NK-92 treated with Interleukin-12 subunit alpha and Interleukin-12 subunit beta, amount 100 ng/mL, for 24 hours (cell line): ENCODE data around the gene SCN5A.

Experiments used
- DNase-seq: peaks from one replicate; lab custom pipeline; 2025; lab: John Stamatoyannopoulos, UW

The SCN5A gene

DNA sequence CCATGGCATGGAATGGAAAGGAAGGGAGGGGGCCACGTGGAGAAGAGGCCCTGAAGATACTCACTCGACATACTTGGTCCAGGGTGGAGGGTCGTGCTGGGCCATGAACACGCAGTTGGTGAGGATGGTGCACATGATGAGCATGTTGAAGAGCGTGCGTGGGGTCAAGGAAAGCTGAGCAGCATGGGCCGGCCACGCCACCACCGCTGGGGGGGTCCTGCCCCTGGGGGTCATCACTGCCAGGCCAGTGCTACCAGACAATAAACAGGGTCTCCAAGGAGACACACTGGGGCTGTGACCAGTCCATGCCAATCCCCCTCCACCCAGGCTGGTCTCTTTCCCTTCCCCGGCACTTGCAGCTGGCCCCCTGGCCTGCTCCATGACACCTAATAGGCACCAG is 27.2 kb downstream of the SCN5A start:
- DNase-seq = no peak

DNA sequence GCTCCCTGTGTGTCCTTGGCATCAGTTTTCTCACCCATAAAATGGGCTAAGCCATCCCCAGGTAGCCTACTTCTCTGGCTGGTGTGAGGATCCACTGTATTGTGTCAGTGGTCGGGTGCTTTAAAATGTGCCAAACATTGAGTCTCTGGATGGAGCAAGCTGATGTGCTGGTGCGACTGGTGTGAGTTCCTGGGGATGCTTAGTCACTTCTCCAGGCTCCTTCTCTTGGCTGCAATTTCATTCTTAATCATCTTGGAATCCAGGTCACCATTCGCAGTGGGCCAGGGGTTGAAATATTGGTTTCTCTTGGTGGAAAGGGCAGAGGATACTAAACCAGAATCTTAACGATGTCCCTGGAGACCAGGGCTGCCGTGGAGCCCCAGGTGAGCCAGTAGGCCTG is 29.3 kb downstream of the SCN5A start:
- no peak for DNase-seq

DNA sequence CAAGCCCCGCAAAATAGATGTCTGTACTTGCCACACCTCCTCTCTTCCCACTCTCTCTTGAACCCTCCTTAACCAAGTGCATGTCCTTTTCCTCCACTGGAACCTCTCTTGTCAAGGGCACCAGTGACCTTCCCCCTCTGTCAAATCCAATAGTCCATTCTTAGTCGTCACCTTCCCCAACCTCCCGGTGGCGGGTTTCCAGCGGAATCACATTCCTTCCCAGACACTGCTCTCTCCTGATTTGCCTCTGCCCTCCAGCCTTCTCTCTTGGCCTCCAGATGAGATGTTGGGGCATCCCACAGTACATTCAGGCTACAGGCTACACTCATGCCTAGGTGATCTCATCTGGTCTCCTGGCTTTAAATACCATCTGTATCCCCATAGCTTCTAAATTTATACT is 31.1 kb downstream of the SCN5A start:
- DNase-seq = no peak

DNA sequence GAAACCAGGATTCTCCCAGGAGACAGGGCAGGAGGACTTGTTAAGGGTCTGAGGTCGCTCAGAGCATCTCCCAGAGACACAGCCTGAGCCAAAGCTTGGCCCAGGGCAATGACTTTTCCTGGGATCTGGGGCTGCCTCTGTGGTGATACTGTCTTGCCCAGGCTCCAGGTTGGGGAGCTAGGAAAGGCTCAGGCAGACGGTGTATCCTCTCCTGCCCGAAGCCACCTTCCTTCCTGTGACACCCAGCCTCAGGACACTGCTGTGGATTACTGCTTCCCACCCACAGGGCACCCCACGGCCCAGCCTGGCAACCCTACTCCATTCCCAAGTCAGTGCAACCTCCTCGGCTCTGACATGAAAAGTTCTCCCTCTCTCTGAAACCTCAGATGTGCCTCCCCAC is 31.9 kb downstream of the SCN5A start:
- no peak for DNase-seq

DNA sequence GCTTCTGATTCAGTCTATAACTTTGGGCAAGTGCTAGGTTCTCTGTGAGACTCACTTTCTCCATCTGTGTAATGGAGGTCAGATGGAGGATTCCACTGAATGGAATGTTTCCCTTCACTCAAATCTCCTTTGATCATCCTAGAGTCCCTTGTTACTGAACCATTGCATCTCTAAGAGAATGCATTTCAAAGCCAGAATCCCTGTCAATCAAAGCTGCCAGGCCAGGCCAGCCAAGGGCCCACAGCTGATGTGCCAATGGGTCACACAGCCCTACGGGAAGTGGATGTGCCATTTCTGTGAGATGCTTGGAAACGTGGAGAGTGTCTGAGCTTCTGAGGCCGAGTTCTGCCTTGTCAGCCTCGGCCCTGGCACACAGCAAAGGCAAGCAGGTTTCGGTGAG is 32.4 kb downstream of the SCN5A start:
- DNase-seq = no peak

DNA sequence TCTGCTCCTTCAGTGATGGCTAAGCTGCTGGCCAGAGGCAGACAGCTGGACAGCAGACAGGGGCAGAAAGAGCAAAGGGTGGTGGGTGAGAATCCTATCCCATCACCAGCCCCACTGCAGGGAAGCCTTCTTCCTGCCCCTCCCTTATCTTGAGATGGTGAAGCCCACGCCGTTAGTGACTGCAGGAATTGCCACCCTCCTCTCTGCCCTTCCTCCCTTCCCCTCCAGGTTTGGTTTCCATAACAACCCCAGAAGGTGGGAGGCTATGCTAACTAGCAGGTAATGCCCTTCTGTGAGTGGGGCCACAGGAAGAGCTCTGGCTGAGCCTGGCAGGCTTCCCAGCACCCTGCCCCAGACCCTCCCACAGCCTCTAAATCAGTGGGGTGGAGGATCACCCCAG is 32.8 kb downstream of the SCN5A start:
- DNase-seq = no peak

DNA sequence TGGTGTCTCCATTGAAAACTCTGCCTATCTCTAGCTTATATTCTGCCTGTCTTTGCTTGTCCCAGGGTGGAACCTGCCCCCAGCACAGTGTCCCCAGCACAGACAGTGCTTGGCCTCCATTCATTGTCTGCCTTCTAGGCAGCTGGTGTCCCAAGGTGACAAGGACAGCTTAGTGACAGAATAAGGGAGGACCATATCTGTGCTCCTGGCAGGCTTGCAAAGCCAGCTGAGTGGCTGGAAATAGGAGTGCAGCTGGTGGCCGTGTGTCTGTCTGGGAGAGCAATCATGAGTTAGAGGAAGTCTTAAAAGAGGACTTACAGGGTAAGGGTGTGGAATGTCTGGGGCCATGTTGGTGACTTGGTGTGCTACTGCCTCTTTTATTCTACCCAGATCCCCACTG is 33.4 kb downstream of the SCN5A start:
- DNase-seq = no peak

DNA sequence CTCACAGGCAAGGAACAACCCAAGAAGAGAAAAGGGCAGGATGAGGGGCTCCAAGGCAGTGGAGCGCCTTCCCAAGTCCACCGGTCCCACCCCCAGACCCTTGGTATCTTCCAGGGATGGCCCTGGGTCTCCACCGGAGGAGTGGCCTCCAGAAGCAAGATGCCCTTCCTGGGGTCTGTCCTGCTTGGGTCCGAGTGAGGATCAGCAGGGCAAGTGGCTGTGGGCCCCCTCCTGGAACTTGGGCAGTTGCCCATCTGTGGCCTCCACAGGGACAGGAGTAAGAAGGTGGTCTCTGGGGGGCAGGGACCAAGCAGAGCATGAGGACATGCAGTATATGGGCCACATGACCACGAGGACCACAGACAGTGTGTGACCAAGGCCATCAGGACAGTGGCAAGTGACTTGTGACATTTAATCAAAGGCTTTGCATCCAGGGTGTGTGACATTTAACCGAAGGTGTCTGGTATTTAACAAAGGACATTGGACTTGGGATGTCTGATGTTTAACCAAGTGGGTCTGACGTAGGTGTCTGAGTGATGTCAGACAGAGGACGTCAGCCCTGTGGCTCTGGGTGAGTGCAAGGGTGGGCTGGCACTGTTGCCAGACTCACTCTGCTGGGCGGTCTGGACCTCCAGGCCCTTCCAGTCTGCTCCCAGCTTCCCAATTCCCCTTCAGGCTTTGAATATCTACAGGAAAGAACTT is 34.7 kb downstream of the SCN5A start:
- no peak for DNase-seq

DNA sequence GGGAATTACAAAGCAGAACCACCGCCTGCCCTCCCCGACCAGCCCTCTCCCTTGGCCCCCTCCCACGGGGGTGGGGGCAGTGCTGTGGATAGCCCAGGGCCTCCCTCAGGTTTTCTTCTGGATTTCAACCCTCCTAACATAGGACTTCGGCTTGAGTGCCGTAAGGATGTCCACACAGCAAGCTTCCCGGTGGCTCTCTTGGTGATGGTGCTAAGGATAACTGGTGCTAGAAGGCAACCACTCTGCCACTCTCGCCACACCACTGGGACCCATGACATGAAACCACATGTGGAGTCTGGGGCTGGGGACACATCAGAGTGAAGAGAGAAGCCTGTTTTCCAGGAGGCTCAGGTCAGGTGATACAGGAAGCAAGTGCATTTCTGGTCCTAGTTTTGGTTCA is 35.4 kb downstream of the SCN5A start:
- DNase-seq = no peak

DNA sequence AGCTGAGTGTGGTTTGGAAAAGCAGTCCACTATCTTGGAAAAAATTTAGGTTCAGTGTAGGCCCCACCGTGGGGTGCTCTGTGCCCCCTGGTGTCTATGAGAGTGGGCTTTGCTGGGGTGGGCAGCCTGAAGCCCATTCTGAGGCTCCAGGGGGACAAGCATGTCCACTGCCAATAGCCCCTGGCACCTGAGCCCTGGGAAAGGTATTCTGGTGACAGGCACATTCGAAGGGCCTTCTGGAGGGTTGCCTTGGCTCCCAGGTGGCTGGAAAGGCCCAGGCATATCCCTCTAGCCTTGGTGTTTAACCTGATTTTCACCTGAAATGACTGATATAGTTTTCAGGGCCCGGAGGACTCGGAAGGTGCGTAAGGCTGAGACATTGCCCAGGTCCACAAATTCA is 36.1 kb downstream of the SCN5A start:
- DNase-seq = no peak

DNA sequence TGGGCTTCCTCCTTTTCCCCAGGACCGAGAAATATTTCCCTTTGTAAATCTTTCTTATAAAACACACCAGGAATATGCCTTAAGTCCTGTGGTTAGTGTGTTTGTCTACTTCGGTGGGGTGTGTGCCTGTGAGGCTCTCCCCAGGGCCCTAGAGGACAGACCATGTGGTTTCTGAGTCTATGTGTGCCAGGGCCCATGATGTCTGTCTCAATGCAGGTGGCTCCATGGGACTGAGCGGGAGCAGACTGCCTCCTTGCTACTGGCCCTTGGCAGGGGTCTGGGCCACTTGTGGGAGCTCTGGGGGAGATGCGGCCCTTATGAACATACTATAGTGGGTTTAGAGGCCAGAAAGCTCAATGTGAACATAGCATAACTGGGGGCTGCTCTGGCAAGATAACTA is 37.6 kb downstream of the SCN5A start:
- DNase-seq = no peak

DNA sequence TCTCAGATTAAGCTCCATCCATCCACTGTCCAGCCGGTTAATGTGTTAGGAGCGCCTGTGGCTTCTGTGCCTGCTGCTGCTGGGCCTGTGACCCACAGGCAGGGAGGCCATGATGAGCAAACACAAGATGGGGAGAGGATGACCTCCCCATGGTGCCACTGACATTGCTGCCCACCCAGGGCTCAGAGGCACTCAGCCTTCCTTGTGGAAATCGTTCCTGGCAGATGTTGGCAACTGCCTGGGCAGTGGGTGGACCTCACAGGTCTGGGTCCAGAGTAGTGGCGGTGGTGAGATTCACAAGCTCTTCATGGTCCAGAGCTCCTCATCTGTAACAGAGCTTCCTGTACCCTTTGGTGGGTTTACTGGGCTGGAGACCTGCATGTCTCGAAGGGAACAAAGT is 38.6 kb downstream of the SCN5A start:
- DNase-seq = no peak

DNA sequence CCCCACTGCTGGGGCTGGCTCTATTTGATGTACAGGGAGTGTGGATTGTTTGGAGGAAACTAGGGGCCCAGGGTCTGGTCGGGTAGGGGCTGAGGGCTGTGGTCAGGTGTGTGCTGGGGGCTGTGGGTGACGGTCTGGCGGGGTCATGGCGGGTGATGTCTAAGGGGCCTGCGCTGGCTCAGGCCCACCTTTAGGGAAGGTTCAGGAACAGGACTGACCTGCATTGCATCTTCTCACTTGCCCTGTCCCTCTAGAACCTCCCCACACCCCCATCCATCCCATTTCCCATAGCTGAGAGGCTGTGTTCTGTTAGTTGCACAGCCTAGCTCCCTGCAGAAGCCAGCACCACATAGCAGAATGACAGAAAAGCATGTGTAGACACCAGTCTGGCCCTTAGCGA is 39.1 kb downstream of the SCN5A start:
- no peak for DNase-seq

DNA sequence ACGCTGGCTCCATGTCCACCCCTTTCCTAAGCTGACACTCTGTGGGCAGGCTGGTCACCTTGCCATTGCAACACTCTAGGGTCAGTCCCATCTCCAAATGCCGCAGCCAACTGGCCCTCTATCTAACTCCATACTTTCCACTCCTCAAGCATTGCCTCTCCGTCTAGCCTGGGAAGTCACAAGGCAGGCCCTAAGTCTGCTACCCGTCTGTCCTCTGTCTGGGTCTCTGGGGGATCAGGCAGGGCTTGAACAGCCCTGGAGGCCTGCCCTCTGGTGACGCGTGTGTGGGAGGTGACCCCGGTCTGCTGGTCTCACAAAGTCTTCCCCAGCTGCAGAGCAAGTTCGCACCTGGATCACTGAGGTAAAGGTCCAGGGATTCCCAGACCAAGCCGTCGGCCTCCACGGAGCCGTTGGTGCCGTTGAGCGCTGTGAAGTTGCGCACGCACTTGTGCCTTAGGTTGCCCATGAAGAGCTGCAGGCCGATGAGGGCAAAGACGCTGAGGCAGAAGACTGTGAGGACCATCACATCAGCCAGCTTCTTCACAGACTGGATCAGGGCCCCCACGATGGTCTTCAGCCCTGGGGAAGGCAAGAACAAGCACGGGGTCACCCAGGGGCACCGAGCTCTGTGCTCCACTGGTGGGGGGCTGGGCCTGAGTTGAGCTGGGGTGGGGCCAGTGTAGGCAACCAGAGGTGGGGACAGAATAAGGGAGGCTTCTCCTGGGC is 39.9 kb downstream of the SCN5A start:
- no peak for DNase-seq

DNA sequence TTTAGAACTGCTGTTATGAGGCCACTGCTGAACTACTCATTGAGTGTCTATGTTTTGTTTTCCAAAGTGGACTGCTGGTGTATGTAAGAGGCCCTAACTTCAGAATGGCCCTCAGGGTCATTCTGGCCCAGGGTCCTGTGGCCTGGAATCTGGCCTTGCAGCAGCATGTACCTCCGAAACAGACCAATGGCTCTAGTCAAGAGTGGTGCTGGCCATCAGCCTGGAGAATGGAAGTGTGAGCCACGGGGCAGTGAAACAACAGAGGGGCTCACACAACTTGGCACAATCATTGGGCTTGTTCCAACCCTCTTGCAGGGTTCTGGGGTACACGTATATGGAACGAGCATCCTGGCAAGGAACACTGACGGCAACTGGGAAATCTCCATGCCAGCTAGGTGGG is 40.5 kb downstream of the SCN5A start:
- no peak for DNase-seq

DNA sequence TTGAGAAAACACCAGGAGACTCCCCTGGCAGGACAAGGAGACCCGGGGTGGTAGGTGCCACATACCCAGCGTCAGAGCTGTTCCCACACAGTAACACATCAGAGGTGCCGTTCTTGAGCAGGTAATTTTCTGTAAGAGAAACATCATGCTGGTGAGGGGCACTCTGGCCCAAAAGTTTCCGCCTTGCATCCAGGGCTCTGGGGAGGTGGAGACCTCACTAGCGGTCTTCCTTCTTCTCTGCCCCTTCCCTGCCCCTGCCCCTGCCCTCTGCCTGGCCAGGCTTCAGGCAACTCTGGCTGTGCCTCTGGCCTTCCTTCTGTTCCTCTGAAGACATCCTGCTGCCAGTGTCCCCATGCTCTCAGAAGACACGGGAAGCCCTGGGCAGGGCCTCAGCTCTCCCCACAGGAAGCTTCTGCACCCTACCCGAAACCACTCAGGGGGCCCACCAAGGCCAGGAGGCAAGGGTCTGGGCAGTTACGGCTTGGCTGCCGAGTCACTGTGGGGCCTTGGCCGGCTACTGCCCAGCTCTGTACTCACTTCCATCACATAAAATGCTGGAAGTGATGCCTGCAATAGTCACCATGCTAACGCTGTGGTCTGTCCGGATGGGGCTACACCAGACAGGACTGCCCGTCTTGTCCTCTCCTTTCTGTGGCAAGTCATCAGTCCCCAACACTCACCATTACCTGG is 41.3 kb downstream of the SCN5A start:
- DNase-seq = no peak

DNA sequence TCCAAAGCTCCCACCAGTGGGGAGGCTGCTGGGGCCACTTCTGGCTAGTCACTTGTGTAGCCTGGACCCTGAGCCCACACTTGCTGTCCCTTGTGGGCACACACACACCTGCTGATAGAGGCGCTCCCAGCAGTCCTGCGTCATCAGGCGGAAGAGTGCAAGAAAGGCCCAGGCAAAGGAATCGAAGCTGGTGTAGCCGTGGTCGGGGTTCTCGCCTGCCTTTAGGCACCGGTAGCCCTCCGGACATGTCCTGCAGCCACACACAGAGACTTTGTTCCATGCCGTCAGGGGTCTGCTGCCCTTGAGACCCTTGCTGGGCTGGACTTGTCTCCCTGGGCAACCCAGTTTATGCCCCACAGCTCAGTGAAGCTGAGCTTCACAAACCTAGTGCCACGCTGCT is 42.9 kb downstream of the SCN5A start:
- no peak for DNase-seq

DNA sequence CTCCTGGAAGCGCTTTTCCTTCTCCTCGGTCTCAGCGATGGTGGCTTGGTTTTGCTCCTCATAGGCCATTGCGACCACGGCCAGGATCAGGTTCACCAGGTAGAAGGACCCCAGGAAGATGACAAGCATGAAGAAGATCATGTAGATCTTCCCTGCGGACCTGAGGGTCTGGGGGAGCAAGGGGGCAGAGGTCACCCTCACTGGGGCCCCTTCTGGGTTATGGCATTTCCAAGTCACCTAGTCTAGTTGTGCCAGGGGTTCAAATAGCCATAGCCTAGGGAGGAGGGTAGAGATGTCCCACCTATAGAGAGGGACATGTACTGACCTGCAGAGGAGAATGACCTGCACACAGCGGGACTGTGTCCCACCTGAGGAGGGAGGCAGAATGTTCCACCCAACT is 43.5 kb downstream of the SCN5A start:
- DNase-seq = no peak

DNA sequence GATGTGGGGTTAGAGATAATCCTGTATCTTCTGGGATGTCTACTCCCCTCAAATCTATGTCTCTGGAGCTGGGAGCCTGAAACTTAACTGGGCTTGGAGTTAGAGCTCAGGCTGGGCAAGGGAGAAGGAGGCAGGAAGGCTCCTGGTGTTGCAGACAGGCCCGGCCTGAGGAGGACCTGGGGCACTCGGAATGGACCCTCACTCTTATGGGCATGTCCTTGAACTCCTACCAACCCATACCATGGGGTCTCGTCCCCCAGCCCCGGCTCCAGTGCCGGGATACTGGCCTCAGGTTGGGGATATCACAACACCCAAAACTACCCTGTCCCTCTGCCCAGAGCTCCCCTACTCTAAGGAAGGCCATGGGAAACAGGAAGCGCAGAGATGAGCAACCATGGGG is 45.2 kb downstream of the SCN5A start:
- no peak for DNase-seq

DNA sequence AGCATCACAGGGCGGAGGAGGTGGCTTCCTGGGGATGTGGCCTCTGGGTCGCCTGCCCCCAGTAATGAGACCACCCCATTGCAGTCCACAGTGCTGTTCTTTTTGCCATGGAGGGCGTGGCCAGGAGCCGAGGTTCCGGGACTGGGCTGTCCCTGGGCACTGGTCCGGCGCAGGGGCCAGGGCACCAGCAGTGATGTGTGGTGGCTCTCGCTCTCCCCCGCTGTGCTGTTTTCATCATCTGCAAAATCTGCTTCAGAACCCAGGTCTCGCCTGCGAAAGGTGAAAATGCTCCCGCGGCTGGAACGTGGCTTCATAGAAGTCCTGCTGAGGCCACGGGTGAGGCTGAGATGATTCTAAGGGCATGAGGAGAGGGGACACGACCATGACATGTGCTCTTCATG is 45.8 kb downstream of the SCN5A start:
- DNase-seq = no peak

DNA sequence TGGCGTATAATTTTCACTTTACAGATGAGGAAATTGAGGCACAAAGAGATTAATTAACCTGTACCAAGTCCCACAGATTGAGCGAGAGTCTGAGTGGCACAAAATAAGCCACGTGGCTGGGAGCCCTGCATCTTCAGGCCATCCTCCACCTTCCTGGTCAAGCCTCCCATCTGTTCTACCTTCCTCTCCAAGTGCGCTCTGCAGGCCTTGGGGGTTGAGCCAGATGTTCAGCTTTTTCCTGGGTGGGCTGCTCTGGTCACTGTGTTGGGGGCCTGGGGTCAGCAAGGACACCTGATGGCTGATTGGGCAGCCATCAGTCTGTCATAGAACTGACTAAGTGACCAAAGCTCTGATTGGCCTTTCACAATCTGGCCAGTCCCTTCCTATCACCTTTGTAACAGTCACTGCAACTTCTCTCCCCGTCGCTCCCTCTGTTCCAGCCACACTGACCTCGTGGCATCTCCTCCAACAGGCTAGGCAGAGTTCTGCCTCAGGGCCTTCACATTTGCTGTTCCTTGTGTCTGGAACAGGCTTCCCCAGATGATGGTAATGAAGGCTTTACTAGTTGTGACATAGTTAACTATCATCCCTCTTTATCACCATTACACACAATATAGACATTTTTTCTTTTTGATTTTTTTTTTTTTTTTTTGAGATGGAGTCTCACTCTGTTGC is 46.8 kb downstream of the SCN5A start:
- no peak for DNase-seq

DNA sequence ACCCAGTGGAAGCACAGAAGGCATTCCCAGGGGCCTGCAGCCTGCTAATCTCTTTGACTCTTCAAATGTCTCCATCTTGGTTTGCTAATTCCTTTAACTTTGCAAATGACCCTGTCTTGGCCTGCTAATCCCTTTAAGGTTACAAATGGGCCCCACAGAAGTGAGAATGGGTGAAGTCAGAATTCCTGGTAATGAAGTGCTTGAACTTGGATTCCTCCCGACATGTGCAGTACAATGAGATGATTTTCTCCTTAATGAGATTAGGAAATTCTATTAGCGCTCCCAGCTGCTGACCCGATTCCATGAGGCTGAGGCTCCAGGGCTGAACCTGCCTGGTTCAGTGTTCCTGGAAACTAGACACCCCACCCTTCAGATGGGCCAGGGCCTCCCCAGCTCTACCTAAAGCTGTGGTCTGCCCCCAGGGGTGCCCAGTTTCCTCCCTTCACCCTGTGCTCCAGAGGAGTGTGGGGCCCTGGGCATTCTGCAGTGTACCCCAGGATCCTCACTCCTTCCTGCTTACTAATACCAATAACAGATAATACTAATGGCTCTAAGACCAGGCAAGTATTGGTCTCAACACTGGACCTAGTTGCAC is 47.4 kb downstream of the SCN5A start:
- no peak for DNase-seq

DNA sequence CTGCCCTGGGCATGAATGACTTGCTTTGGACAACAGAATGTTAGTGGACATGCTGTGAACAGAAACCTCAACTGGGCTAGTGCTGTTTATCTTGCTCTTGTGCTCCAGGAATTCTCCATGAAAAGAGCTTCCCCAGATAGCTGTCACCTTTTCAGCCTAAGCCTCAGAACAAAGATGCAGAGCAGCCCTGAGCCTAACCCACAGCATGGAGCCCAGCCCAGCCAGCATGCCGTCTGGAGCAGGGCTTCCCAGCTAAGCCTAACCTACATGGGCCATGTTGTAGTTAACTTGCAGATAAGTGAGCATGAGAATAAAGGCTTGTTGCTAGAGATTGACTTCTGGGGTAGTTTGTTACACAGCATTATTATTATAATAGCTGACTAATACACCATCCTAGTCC is 48.9 kb downstream of the SCN5A start:
- DNase-seq = no peak
